ENCODE data around the gene GTPBP4. TPM values are rescaled to one million over a fixed set of nuclear protein-coding genes. Genes with fewer than 3 reads are reported as not detected.

GTPBP4 gene
- total RNA-seq, 3 donors from 2014 or later: 19.2 to 27.8 (median 26.6) TPM

DNA sequence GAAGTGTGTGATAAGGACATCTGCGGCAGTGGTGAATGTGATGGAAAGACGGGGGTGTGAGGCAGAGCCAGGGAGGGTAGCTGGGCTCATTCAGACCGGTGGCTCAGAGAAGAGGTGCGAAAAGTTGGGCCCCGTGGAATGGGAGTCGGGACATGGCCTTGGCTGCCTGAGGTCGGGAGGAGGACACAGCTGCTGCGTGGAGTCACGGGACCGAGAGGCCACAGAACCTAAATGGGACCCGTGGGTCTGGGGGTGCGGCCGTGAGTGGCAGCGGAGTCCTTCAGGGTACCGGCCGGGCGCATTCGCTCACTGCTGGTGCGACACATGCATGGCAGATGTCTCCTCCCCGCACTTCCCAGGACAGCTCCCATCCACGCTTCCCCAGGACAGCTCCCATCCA lies 33.8 kb upstream of the GTPBP4 start:
- ATAC-seq (no peak), DNase-seq (no peak)
- H3K9me3 ChIP-seq: no peaks in the 10 kb centered on the region
- H3K4me1 ChIP-seq (ENCODE audit: low read depth): no peaks in the 10 kb centered on the region
- intact Hi-C loops (cut with DNase I, micrococcal nuclease): no loop called here
- H3K4me3 ChIP-seq: no peak overlapping the region
- no peaks in the 10 kb centered on the region for H3K36me3 ChIP-seq (ENCODE audit: low read depth)
- TF ChIP-seq, protein P1, sequence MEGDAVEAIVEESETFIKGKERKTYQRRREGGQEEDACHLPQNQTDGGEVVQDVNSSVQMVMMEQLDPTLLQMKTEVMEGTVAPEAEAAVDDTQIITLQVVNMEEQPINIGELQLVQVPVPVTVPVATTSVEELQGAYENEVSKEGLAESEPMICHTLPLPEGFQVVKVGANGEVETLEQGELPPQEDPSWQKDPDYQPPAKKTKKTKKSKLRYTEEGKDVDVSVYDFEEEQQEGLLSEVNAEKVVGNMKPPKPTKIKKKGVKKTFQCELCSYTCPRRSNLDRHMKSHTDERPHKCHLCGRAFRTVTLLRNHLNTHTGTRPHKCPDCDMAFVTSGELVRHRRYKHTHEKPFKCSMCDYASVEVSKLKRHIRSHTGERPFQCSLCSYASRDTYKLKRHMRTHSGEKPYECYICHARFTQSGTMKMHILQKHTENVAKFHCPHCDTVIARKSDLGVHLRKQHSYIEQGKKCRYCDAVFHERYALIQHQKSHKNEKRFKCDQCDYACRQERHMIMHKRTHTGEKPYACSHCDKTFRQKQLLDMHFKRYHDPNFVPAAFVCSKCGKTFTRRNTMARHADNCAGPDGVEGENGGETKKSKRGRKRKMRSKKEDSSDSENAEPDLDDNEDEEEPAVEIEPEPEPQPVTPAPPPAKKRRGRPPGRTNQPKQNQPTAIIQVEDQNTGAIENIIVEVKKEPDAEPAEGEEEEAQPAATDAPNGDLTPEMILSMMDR (IDR thresholded peaks at IDR 0.05): no peak

GRCh38 chr10:955127-955819 lies 33.0 kb upstream of the GTPBP4 start:
- DNase-seq (no peak), ATAC-seq (no peak)
- intact Hi-C loops (cut with DNase I, micrococcal nuclease): no loop called here

DNA sequence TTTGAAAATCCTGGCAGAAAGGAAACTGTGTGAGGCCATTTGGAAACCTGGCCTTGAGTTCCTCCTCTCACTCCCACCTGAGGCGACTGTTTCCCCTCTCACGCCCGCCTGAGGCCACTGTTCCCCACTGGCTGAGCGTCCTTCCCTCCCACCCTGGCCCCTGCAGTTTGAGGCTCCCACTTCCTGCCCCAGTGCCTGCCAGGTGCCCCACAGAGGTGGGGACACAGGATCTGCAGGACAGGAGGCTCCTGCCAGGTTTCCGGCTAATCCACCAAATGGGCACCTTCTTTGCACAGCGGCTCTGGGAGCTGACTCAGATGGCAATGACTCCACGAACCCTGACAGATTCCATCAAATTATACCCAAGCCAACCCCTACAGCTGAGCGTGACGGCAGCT lies 32.4 kb upstream of the GTPBP4 start:
- H3K36me3 ChIP-seq (ENCODE audit: low read depth): no peaks in the 10 kb centered on the region
- no peak for DNase-seq
- H3K4me1 ChIP-seq (ENCODE audit: low read depth): no peaks in the 10 kb centered on the region
- no peaks in the 10 kb centered on the region for H3K9me3 ChIP-seq
- intact Hi-C loops (cut with DNase I, micrococcal nuclease): no loop called here
- no peak for ATAC-seq
- TF ChIP-seq, protein P1 (IDR thresholded peaks at IDR 0.05): no peak
- no peak overlapping the region for H3K4me3 ChIP-seq

More at GRCh38 chr10:955127-955819, 33.0 kb upstream of the GTPBP4 start:
- Histone ChIP-seq H3K4me1 (ENCODE audit: low read depth) (no peaks in the 10 kb centered on the region), H3K4me3 (no peak overlapping the region), H3K9me3 (no peaks in the 10 kb centered on the region), H3K36me3 (ENCODE audit: low read depth) (no peaks in the 10 kb centered on the region)
- TF ChIP-seq, protein P1 (IDR thresholded peaks at IDR 0.05): no peak

DNA sequence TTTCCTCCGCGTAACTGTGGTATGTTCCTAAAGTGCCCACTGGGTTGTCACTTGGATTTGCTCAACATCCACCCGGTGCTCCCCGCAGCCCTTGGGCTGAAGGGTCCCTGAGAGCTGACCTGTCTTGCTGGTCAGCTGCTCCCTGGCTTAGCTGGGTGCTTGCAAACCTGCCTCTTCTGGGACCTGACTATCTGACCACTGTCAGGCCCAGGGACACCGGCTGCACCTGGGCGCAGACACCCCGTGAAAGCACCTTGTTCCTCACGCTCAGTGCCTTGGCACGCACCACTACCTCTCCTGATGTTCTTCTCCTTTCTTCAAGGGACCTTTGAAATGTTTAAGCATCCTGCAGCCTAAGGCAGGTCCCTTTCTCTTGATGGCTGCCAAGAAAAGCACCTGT lies 30.1 kb upstream of the GTPBP4 start:
- Histone ChIP-seq H3K4me1 (ENCODE audit: low read depth) (no peaks in the 10 kb centered on the region), H3K4me3 (no peak overlapping the region), H3K36me3 (ENCODE audit: low read depth) (no peaks in the 10 kb centered on the region), H3K9me3 (no peaks in the 10 kb centered on the region)
- intact Hi-C loops (cut with DNase I, micrococcal nuclease): no loop called here
- TF ChIP-seq, protein P1 (IDR thresholded peaks at IDR 0.05): no peak
- ATAC-seq: no peak
- no peak for DNase-seq

DNA sequence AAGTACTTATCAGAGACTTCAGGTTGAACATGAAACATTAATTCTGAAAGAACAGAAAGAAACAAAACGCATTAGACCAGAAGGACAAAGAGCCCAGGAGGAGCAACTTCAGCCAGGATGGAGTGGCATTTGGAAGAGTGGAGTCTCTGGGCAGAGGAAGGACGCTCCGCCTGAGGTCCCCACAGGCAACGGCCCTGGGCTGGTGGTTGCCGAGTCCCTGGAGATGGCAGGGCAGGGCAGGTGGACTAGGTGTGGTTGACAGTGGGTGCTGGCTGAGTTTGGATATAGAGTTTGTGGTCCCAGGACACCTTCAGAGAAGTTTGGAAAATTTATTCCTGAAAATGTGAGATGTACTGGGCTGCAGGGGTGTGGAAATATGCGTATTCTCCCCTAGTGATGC lies 29.4 kb upstream of the GTPBP4 start:
- H3K9me3 ChIP-seq: no peaks in the 10 kb centered on the region
- DNase-seq (no peak), ATAC-seq (no peak)
- intact Hi-C loops (cut with DNase I, micrococcal nuclease): no loop called here
- no peaks in the 10 kb centered on the region for H3K36me3 ChIP-seq (ENCODE audit: low read depth)
- TF ChIP-seq, protein P1 (IDR thresholded peaks at IDR 0.05): no peak
- no peaks in the 10 kb centered on the region for H3K4me1 ChIP-seq (ENCODE audit: low read depth)
- no peak overlapping the region for H3K4me3 ChIP-seq

DNA sequence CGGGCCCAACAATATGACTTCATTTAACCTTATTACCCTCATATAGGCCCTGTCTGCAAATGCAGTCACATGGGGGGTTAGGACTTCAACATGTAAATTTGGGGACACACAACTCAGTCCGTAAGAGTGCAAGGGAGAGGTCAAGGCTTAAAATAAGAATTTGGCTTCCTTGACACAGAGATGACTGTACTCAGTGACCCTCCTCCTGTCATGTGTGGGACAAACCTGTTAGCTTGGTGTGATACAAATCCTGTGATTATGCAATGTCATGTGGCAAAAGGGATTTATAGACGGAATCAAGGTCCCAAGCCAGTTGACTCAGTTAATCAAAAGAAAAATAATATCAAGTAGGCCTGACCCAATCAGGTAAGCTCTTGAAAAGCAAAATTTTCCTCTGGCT lies 25.9 kb upstream of the GTPBP4 start:
- H3K9me3 ChIP-seq: no peaks in the 10 kb centered on the region
- TF ChIP-seq, protein P1 (IDR thresholded peaks at IDR 0.05): no peak
- no peaks in the 10 kb centered on the region for H3K36me3 ChIP-seq (ENCODE audit: low read depth)
- no peak for DNase-seq
- no peak for ATAC-seq
- no peak overlapping the region for H3K4me3 ChIP-seq
- intact Hi-C loops (cut with DNase I, micrococcal nuclease): no loop called here
- H3K4me1 ChIP-seq (ENCODE audit: low read depth): no peaks in the 10 kb centered on the region

Measured in mucosa of descending colon (tissue), 3 donors.